HG03064 (cell line): Measurements from ENCODE around the gene MYL4.
"Not testable (repeated sequence)": the region's sequence is repeated elsewhere in the genome, so short reads cannot be mapped to it uniquely, and the experiment has no call there.

Experiments
- ATAC-seq: cut with Tn5 transposase; IDR thresholded peaks from one replicate; pipeline ENCODE4 v1.9.1; 2021; ENCODE audit warnings: low read depth; ENCODE audit not compliant: unreplicated experiment

The MYL4 gene

DNA sequence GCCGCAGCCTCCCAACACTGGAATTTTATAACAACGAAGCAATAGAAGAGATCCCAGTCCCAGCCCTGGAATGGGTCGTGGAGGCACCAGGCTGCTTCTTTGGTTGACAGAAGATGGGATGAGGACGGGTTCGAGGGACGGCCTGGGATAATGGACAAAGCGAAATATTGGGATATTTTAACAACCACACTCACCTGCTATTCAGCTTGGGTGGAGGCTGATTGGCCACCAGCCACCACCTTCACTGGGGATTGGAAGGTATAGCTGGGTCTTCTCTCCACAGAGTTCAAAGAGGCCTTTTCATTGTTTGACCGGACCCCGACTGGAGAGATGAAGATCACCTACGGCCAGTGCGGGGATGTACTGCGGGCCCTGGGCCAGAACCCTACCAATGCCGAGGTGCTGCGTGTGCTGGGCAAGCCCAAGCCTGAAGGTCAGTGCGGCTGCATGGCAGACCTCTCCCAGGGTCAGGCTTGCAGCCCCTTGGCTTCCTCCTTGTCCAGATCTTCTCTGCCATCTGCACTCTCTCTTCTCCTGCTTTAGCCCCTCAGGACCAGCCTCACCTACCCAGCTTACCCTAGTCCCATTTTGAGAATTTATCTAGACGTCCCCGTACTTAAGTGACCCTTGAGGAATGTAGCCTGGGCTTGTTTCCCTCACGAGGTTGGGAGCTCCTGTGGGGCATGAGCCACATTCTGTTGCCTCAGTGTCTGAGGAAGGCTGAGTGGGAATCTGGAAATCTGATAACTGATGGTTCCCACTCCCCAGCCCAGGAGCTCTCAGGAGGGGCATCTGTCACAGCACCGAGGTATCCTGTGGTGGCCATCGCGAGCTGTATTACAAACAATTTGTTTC is 10.7 kb downstream of the MYL4 start:
- ATAC-seq = no peak

DNA sequence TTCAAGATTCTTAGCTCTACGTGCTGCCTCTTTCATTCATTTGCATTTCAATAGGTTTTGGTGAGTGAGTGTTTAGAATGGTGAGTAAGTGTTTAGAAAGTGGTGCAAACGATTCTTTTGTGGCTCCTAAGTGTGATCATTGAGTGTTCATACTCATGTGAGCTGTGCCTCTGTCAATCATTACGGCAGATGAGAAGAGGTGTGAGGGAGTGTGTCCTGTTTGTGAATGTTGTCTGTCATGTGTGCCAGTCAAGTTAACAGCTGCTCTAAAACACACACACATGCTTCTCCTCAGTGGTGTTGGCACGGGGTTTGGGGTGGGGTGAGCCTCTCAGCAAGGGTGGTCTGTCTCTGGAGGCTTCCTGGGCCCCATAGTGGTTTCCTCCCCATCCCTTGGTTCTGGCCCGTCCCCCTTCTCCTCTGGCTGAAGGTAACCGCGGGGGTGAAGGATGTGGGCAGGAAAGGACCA is 11.4 kb downstream of the MYL4 start:
- ATAC-seq = peak; percentile 49

DNA sequence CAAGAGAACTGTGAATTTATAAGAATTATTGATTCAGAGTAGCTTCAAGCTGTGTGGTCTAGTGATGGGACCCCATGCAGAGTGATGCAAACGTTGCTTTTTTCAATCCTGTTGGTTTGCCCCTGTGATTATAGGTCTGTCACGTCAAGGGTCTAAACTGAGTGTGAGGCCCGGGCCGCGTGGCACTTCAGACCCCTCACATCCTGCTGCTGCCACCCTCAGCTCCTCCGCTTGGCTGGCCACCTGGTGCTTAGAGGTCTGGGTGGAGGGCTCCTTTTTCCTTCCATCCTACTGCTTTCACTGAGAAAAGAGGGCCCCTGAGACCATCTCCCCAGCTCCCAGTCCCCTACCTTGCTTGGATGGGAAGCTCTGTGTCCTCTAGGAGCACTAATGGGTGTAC is 12.0 kb downstream of the MYL4 start:
- no peak for ATAC-seq

DNA sequence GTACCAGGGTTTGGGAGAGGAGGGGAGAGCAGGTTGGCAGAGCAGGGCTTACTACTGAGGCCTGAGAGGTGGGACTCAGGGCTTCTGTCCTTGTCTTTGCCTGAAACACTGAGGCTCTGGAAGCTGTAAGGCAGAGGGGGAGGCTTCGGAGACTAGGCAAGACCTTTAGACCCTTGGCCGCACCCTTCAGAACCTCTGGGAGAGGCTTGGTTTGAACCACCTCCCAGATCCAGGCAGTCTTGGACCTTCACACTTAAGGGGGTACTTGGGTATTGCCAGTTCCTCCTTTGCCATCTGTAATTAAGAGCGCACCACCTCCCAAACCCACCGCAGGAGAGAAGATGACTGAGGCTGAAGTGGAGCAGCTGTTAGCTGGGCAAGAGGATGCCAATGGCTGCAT is 12.9 kb downstream of the MYL4 start:
- no peak for ATAC-seq

DNA sequence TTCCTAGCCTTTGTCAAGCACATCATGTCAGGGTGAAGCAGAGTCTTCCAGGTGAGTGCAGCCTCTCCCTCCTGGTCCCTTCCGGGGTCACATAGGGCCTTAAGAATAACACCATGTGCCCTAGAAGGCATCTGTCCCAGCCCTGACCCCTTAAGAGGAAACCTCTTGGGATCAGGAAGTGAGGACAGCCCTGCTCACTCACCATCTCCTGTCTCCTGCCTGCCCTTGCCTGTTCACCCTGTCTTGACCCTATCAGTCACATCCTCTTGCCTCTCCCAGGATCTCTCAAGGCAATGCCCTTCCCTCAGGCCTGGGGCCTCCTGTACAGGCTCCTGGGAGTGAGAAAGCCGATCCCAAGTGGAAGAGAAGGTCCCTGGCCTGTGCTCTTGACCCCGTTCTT is 13.9 kb downstream of the MYL4 start:
- ATAC-seq = no peak

DNA sequence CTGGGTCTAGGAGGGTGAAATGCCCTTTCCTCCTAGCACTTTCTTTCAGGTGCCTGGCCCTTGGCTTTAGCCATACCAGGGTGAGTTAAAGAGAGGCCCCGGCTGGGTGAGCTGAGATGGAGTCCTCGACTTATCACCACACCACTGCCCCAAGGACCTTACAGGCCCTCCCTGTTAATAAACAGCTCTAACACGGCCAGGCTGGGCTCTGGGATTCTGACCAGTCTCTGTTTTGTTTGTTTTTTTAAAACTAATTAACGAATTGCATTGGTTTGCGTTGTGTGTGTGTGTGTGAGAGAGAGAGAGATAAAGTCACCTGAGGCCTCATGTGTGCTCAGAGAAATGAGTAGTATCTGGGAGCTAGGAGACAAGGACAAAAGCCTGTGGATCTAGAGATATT is 14.3 kb downstream of the MYL4 start:
- no peak for ATAC-seq

DNA sequence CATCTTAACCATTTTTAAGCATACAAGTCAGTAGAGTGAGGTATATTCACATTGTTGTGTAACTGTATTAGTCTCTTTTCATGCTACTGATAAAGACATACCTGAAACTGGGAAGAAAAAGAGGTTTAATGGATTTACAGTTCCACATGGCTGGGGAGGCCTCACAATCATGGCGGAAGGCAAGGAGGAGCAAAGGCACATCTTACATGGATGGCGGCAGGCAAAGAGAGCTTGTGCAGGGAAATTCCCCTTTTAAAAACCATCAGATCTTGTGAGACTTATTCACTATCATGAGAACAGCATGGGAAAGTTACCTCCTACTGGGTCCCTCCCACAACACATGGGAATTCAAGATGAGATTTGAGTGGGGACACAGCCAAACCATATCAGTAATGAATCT is 14.9 kb downstream of the MYL4 start:
- not testable (repeated sequence) for ATAC-seq

DNA sequence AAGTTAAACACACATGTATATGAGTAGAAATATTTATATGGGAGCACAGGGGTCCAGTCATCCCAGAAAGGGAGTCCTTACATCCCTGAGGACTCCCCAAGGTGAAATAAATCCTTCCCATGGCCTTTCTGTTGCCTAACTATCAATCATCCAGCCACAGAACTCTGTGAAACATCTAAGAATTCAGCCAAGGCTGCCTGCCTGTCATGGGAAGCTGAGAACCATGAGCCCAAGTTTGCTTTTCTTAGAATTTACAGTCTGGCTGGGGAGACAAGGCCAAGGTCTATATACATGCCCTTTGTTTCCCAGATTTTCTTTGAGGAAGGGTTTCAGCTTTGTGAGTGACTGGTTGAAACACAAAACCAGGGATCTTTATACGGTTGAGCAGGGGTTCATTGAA is 15.8 kb downstream of the MYL4 start:
- no peak for ATAC-seq

DNA sequence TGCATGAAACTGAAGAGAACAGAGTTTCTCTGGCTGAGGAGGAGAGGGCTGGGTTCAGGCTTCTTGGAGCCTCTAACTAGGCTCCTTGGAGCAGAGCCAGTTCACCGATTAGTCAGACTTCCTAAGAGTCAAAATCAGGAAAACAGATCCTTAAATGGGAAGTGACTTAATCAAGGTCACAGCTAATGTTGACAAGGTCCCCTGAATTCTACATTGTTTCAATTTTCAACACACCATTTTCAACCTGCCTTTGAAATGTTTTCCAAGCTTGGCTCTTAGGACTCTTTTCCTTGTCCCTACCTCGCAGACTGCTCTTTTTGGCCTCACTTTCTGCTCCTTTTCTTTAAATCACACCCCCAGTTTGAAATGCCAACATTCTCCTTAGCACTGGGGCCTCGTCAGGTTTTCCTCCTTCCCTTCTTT is 16.3 kb downstream of the MYL4 start:
- ATAC-seq = no peak

DNA sequence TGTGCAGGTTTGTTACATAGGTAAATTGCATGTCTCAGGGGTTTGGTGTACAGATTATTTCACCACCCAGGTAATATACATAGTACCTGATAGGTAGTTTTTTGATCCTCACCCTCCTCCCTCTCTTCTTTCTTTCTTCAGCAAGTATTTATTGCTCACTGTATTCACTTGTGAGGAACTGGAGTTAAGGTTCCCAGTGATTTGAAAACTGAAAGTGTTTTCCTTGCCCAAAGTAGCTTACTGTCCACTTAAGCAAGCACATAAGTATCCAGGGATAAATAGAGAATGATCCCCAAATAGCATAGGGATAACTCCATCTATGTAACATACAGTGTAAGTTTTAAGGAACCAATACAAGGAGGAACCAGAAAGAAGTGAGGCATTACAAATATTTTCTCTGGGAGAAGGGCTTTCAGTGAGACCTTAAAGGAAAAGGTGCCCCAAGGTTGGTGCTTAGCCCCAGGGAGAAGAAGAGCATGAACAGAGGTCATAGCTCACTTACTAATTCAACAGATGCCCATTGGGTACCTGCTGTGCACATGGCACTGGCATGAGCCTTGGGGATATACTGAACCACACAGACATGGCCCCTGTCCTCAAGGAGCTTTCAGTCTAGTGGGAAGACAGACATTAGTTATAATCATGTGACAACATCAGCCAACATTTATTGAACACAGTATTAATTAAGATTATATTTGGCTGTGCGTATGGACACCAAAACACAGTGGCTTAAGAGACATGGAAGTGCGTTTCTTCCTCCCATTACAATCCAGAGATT is 17.0 kb downstream of the MYL4 start:
- ATAC-seq = no peak

DNA sequence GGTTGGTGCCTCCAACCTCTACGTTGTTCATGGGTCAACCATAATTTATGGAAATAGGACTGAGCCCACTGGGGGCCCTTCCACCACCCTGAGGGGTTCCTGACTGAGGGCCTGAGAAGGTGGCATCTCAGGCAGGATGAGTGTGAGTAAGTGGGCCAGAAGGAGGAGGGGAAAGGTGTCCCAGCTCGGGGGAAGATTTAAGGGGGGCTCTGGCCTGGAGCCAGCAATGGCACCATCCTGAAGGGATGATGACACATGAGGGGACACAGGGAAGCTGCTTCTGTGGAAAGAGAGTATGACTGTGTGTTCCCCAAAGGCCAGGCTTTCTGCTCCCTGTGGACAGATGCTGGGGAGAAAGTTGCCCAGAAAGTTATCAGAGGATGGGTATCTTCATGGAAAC is 18.7 kb downstream of the MYL4 start:
- ATAC-seq = no peak

DNA sequence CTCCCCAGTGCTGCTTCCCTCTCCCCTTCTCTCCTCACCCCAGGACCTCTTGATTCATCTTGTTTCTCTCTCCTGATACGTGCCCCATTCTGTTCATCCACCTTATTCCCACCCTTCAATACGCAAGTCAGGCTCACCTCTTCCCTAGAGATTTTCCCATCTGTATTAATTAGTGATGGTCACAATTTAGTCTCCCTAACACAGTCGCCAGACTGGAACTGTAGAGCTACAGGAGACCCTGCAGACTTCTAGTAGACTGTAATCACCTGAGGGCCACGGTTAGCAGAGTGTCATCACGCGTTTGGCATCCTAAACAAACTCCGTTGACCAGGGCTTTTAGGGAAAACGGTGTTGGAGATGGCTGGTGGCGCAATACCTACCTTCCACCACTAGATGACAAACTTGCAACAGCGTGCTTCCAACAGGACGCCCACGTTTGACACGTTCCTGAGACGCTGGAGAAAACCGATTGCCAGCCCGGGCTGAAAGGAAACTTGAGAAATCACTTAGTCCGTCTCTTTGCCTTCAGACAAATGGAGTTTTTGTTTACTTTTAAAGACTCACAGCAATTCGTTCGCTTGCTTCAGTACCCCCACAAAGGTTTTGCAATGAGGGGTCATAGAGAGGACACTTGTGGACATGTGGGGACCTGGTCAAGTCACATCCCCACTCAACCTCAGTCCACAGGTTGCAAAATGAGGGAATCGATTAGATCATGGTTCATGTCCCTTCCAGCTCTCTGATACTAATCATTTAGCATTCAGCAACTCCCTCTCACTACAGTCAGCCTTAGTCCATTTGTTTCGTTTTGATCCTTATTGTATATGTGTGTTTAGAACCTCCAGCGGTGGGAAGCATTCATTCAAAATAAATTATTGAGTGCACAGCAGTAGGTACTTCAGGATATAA is 20.6 kb downstream of the MYL4 start:
- no peak for ATAC-seq

DNA sequence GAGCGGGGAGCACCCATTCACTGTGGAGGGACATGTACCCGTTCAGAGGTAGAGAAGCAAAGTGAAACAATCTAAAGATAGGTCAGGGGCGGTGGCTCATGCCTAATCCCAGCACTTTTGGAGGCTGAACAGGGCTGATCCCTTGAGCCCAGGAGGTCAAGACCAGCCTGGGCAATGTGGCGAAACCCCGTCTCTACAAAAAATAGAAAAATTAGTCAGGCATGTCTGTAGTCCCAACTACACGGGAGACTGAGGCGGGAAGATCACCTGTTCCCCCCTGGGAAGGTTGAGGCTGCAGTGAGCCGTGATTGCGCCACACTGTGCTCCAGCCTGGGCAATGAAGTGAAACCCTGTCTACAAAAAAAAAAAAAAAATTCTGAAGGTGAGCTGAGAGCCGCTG is 21.7 kb downstream of the MYL4 start:
- no peak for ATAC-seq

DNA sequence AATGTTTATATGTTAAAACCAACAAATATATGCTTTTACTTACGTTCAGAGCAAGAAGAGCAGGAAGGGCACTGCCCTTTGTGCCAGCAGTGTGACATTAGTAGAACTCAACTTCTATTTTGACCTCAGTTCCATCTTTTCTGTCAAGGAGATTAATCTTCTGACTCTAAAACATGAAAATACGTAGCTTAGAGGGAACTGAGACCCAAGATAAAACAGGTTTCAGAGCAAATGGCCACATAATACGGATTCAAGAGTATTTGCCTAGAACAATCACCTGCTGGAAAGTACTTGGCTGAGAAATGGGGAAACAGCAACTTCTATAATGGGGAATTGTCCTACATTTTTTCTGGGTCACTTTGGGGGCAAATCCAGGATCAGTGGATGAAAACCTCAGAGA is 22.2 kb downstream of the MYL4 start:
- no peak for ATAC-seq

DNA sequence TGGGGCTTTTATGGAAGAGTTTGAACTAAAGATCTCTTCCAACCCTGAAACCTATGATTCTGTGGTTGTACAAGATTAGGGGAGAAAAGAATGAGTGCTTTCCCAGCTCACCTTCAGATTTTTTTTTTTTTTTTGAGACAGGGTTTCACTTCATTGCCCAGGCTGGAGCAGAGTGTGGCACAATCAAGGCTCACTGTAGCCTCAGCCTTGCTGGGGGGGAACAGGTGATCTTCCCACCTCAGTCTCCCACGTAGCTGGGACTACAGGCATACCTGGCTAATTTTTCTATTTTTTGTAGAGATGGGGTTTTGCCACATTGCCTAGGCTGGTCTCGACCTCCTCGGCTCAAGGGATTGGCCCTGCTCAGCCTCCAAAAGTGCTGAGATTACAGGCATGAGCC is 22.7 kb downstream of the MYL4 start:
- no peak for ATAC-seq

DNA sequence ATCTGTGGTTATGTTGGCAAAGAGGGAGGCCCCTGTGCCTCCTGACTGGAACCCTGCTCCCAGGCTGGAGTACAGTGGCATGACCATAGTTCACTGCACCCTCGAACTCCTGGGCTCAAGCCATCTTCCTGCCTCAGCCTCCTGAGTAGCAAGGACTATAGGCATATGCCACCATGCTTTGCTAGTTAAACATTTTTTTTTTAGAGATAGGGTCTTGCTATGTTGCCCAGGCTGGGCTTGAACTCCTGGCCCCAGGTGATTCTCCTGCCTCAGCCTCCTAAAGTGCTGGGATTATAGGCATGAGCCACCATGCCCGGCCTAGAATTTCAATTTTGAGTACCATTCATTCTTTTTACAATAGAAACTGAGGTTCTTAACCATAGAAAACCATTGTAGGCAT is 23.3 kb downstream of the MYL4 start:
- ATAC-seq = no peak

DNA sequence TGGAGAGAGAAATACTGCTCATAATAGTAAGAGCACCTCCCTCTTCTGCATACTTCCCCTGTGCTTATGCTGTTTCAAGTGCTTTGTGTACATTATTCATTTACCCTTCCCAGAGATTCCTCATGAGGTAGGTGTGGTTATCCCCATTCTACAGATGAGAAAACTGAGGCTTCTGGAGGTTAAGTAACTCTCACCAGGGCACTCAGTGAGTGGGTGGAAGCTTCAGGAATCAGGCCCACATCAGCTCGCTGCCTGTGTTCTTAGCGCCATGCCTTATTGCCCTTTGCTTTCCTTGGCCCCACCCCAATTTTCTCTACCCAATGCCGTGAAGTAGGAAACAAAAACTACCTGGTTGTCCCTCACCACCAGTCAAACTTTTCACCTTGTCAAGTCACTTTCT is 26.4 kb downstream of the MYL4 start:
- ATAC-seq = no peak

DNA sequence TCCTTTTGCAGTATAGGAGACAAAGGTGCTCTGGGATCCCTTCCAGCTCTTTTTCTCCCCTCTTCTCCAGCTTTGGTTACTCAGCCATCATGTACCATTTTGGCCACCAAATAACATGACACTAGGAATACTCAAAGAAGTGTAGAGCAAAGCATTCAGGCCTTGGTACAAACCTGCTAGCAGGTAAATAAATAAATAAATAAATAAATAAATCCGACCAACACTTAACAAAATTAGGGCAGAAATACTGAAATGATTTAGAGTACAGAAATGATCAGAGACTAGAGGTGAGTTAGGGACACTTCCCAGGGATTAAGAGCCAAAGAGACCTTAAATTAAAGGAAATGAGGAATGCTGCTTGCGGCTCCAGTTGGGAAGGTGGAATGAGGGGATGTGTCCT is 26.8 kb downstream of the MYL4 start:
- no peak for ATAC-seq

DNA sequence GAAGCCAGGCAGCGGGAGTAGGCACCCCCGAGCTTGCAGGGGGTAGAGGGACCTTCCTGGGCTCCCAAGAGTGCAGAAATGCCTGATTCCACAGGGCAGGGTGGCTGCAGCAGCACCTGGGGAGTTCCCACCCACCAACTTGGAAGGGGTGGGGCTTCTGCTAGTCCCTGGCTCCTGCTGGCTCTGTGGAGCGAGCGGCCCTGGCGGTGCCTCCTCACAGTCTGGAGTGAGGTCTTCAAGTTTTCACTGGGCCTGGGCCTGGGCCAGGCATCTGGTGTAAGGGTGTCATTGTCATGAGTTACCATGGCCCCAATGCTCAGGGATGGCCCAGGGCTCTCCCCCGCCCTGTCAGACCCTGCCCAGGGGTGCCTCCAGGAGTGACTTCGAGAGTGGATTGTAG is 28.7 kb downstream of the MYL4 start:
- ATAC-seq = no peak

DNA sequence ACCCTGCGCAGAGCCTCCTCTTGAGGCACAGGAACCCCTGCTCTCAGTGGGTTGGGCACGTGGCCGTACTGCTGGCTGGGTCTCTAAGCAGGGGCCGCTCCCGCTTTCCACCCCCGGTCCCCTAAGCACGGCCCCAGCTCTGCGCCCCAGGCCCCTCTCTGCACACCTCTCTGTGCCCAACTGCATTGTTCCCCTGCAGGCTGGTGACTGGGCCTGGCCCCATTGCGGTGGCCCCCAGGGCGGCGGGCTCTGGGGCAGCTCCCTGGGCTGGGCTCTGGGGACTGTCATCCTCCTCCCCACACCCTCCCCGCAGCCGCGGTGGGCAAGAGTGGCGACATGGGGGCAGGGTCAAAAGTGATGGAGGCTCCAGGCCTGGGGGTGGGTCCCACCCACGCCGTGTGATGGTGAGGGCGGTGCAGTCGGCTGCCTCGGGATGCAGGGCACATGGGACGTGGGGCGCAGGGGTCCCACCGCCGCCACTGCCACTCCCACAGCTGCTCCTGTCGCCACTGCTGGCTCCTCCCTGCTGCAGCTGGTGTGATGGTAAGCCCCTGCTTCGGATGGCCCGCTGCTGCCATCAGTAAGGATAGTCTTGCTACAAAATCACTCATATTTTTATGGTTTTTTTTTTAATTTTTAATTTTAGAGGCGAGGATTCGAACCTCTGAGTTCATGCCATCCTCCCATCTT is 29.3 kb downstream of the MYL4 start:
- ATAC-seq = no peak
